Iris pigment epithelial cell (primary cell): ENCODE data around the gene CTNNBIP1.

ENCODE experiments used
- DNase-seq: peaks from one replicate; pipeline ENCODE4 v3.0.0-alpha.2; 2011; ENCODE audit warnings: low read depth

CTNNBIP1 gene

DNA sequence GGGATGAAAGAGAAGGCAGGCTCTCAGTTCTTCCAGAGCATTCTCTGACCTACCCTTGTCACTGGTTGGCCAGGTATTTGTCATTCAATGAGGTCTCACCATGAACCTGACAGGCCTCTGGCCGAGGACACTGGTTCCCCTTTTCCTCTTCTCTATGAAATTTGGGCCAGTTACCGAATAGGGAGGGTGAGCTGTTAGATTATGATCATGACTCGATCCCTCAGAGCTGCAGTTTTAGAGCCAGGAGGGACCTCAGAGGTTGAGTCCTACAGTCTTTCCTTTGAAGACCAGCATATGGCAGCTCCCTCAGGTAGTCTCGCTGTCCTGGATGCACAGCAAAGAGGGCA is 56.8 kb downstream of the CTNNBIP1 start:
- DNase-seq = no peak

- DNase-seq = peak; percentile 78
Observed at GRCh38 chr1:9852410-9853248, 57.4 kb downstream of the CTNNBIP1 start.

DNA sequence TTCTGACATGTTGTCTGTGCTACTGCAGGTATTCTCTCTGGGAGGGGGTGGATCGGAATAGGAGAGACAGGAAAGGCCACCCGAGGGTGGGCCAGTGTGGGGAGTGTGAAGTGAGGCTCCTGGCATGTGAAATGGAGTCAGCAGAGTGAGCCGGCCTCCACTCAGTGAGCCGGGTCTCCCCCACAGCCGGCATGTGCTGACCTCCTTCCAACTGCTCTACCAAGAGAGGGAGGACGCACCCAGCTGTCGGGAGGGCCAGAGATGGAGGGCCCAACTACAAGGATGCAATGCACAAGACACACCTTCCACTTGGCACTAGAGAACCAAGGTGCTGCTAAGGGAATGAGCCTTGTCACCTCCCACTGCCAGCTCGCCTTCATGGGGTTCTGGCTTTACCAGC is 58.1 kb downstream of the CTNNBIP1 start:
- DNase-seq = no peak

DNA sequence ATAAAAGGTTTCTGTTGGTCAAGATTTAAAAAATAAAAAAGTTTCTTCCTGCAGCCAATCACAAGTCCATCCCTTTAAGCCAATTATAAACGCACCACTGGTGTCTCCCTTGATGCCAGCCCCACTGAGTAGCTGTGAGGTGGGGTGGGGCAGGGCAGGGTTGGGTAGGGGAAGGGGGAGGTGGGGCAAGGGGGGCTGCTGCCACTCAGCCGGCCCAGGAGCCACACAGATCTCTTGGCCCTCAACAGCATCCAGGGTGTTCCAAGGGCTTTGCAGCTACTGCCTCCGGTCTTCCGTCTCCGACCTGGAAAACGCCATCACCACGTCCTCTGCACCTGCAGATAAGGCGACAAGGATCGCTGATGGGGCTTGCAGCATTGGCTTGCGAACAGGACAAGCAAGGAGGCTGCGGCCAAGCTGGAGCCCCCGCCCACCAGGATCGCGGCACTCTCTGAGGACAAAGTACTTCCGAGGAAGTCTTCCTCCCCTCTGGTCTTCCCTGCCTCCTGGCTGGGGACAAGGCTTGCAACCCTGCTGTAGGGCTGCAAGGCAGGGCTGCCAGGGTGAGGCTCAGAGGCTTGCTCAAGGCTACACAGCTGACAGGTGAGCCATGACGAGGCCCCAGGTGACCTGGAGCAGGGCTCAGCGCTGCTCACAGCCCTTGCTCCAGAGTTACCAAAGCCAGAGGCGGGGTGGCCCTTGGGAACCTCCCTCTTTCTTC is 59.5 kb downstream of the CTNNBIP1 start:
- DNase-seq = no peak

DNA sequence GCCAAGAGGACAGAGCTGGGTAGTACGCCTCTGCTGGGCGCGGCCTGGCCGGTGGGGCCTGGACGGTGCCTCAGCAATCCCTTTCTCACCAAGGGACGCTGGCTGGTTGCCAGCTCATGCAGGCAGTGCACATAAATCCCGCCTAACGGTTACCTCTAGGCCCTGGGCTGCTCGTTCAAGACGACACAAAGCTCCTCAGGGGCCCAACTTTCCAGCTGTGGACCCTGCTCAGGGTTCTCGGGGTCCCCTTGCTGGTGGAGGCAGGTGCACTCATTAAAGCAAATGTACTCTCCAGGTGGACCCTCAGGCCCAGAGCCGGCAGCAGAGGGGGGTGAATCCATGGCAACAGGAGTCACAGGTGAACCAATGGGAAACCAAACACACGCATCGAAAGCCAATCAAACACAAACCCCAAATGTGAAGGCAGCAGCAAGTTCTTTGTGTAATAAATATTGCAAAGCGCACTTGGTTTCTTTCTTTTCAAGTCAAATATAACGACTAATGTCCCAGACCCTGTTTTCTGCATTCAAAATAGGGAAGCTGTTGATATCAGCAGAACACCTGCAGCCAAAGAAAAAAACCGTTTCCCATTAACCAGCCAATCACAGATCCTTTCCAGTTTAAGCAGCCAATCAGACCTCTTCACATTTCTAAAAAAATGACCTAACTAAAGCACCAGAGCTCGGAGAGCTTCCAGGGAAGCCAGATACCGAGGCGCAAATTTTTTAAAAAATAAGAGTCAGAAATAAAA is 60.2 kb downstream of the CTNNBIP1 start:
- no peak for DNase-seq

DNA sequence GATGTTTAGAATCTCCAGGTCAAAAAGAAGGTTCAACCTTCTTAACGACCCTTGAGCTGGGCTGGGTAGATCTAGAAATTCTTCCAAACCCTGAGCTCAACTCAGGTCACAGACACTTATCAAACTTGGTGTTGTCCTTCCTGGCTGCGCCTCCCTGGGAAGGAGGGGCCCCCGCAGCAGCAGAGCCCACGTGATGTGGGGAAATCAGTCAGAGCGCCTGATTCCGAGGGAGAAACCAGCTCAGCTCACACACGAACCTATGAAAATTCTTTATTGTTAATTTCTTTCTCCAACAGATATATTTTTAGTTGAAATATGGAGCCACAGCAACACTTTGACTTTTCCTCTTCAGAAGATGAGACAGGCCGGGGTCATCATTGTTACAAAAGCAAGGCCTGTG is 62.0 kb downstream of the CTNNBIP1 start:
- no peak for DNase-seq

GRCh38 chr1:9847269-9847668 is 62.8 kb downstream of the CTNNBIP1 start:
- no peak for DNase-seq

- no peak for DNase-seq
Observed at GRCh38 chr1:9846611-9847171, 63.4 kb downstream of the CTNNBIP1 start.

DNA sequence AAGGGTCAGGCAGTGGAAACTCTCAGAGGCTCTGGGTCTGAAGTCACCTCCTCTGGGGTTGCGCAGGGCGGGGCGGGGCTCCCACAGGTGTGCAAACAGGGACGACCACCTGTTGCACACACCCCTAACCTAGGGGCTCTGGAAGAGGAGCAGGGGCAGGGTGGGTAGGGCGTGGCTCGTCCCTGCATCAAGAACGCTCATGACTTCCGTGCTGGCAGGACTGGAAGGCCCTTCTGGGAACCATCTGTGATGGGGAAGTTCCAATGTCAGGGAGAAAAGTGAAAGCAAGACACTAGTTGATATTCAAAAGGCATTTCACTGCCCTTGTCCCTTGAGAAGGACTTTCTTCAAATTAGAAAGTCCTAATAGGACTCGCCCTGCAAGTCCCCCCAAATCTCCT is 64.2 kb downstream of the CTNNBIP1 start:
- DNase-seq = no peak

- no peak for DNase-seq
Observed at GRCh38 chr1:9844756-9845155, 65.3 kb downstream of the CTNNBIP1 start.

DNA sequence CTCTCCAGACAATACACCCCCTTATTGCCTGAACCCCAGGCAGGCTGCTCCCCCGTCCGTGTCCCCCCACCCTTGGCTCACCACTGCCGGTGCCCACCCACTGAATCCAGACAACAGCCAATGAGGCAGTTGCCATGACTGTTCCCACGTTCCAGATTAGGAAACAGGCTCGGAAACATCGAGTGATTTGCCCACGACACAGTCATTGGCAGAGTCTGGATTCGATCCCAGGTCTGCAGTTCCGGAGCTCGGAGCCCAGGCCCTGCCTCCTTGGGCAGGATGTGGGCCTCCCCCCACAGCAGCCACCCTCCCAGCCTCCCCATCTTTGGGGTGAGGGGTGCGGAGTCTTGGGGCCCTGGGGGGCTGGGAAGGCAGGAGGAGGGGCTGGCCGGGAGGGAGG is 66.0 kb downstream of the CTNNBIP1 start:
- no peak for DNase-seq

GRCh38 chr1:9843576-9843945 is 66.5 kb downstream of the CTNNBIP1 start:
- no peak for DNase-seq

DNA sequence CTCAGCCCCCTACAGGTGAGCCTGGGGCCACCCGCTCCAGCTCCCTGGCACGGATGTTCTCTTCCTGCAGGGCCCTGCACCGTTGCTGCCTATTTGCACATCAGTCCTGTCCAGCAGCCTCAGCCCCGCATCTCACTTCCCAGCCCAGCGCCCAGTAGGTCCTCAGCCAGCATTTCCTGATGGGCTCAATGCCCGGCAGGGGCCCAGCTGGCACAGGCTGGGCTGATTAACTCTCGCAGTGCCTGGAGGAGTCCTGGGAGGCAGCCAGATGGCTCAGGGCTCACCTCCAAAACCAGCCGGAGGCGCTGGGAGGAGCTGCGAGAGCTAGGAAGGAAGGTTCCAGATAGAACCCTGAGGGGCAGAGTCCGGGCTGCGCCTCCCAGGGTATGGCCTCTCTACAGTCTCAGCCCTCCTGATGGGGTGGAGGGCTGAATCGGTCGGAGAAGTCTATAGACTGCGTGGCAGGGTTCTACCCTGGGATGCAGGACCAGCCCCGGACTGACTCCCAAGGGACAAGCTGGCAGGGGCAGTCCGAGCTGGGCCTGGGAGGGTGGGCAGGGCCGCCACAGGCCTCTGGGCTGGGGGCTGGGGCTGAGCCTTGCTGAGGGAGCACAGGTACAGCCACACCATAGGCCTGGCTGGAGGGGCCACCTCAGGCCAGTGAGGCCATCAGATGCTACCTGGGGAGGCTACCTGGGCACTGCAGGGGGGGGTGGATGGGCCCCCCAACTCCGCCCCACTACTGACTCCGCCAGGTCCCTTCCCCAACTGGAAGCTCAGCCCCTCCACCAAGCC is 67.1 kb downstream of the CTNNBIP1 start:
- no peak for DNase-seq

GRCh38 chr1:9842073-9842711 is 67.9 kb downstream of the CTNNBIP1 start:
- peak; percentile 34 for DNase-seq

DNA sequence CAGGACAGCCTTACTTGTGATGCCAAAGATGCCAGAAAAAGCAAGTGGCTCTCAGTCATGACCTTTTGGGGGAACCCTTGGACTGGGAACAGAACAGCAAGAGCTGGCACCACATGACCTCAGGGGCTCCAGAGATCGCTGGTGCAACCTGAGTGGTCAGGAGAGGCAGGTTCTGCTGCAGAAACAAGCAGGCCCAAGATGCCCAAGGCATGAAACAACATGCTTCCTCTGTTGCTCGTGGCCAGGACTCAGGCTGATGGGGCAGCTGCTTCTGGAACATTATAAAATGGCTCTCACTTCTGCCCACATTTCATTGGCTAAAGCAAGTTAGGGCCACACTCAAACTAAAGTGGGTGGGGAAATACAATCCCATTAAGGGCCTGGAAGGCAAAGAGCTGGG is 68.6 kb downstream of the CTNNBIP1 start:
- no peak for DNase-seq

GRCh38 chr1:9840176-9840575 is 69.9 kb downstream of the CTNNBIP1 start:
- DNase-seq = no peak

DNA sequence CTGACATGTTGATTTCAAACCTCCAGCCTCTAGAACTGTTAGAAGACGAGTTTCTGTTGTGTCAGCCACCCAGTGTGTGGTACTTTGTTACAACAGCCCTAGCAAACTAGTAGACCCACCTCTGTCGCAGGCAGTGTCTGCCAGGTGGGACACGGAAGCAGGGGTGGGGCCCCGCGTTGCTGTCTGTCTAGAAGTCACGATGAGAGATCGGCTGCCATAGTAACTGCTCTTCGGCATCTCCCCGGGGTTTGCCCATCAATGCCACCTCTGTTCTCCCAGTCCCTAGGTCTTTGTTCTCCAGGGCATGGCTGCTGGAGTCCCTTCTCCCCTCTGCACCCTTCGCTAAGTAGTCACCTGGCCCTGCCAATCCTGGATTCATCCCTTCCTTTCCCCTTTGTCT is 71.1 kb downstream of the CTNNBIP1 start:
- no peak for DNase-seq

DNA sequence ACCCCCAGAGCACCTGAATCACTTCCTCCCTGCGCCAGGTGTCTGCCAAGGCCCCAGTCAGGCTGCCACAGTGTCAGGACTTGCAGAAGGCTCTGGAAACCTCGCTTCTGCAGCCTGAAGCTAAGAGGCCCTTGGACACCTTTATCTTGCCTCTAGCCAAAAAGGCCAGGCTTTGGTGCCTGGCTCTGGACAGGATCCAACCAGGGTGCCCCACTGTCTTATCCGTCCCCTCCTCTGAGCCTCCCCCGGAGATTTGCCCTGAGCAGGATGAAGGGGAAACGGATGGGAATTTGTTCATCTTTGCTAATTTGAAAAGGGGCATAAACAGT is 73.5 kb downstream of the CTNNBIP1 start:
- DNase-seq = no peak

GRCh38 chr1:9835758-9836631 is 74.1 kb downstream of the CTNNBIP1 start:
- DNase-seq = no peak

DNA sequence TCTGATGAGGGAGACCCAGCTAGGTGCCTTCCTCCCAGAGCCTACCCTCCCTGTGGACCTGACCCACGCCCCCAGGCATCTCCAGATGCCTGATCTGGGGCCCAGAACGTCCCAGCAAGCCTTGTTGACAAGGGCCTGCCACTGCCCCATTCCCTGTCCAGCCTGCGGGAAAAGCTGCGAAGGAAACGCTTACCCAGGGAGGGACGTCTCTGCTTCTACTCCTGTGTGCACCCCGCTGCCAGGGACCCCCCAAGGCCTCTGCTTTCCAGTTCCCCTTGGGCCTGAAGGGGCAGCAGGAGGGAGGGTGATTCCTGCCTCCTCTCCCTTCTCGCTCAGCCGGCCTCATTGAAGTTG is 74.7 kb downstream of the CTNNBIP1 start:
- DNase-seq = no peak

GRCh38 chr1:9833632-9834031 is 76.4 kb downstream of the CTNNBIP1 start:
- DNase-seq = no peak
